Measurements from ENCODE around the gene UTP3.

UTP3 gene

DNA sequence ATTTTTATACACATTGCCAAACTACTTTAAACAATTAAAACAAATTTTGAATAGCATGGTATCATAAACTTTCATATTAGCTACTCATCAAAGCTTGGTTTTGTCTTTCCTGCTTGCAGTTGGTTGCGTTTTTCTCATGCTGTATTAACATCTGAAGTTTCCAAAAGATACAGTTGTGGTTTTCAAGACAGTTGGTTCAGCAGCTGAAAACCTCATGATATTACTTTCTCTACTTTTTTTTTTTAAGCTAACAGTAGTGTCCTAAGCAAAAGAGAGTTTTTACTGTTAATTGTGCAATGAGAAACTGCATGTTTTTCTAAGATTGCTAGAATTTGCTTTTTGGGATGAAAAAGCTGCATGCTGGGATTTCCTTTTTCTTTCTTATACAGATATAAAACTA, 48.7 kb downstream of the UTP3 start:
- peak; percentile 43 for ATAC-seq (ENCODE audit: insufficient read depth, low read depth)
- peak overlapping the region in 1 of 2 experiments; percentile 38; a peak in 1 of 4 replicates for H3K4me3 ChIP-seq (ENCODE audit: low read depth in 1 of 2, low read length in 2 of 2)
- peak overlapping the region; percentile 70 for H3K4me2 ChIP-seq (ENCODE audit: insufficient read depth, low read length)
- H4K20me1 ChIP-seq (ENCODE audit: insufficient read depth, low read length), result no peaks in the 10 kb centered on the region
- TF ChIP-seq, protein P1, sequence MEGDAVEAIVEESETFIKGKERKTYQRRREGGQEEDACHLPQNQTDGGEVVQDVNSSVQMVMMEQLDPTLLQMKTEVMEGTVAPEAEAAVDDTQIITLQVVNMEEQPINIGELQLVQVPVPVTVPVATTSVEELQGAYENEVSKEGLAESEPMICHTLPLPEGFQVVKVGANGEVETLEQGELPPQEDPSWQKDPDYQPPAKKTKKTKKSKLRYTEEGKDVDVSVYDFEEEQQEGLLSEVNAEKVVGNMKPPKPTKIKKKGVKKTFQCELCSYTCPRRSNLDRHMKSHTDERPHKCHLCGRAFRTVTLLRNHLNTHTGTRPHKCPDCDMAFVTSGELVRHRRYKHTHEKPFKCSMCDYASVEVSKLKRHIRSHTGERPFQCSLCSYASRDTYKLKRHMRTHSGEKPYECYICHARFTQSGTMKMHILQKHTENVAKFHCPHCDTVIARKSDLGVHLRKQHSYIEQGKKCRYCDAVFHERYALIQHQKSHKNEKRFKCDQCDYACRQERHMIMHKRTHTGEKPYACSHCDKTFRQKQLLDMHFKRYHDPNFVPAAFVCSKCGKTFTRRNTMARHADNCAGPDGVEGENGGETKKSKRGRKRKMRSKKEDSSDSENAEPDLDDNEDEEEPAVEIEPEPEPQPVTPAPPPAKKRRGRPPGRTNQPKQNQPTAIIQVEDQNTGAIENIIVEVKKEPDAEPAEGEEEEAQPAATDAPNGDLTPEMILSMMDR (IDR thresholded peaks at IDR 0.05; ENCODE audit: borderline replicate concordance, extremely low read depth, low read length, poor library complexity, severe bottlenecking), result no peak
- TF ChIP-seq EZH2 (IDR thresholded peaks at IDR 0.05; ENCODE audit: borderline replicate concordance, low read depth, low read length, severe bottlenecking), result no peak
- H3K79me2 ChIP-seq (ENCODE audit: insufficient read depth, low read length), result peaks cover 77% of the 10 kb centered on the region
- no peak overlapping the region for H2AFZ ChIP-seq (ENCODE audit: low read depth, low read length)
- peak overlapping the region; percentile 75 for H3K9ac ChIP-seq (ENCODE audit: low read depth, low read length)
- no peaks in the 10 kb centered on the region for H3K9me3 ChIP-seq (ENCODE audit: insufficient read depth, low read length, severe bottlenecking)
- H3K4me1 ChIP-seq (ENCODE audit: insufficient read depth, low read length), result peaks cover 96% of the 10 kb centered on the region
- peak overlapping the region; percentile 99 for H3K27ac ChIP-seq (ENCODE audit: low read length)
- no peaks in the 10 kb centered on the region for H3K36me3 ChIP-seq (ENCODE audit: insufficient read depth, low read length)
- DNase-seq, result peak; percentile 55
- H3K27me3 ChIP-seq (ENCODE audit: insufficient read depth, low read length, poor library complexity), result no peaks in the 10 kb centered on the region

DNA sequence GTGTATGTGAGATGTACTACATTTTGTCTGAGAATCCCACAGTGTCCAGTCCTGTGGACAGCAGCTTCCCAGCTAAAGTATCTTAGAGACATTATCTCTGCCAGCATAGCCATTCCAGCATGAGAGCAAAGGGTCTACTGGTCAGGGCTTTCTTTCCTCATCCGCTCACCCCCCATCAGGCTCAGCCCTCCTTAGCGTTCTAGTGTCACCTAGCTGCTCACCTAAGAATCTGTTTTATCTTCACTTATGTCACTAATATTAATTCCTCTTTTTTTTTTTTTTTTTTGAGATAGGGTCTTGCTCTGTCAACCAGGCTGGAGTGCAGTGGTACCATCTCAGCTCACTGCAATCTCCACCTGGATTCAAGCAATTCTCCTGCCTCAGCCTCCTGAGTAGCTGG, 49.1 kb downstream of the UTP3 start:
- peaks cover 77% of the 10 kb centered on the region for H3K79me2 ChIP-seq (ENCODE audit: insufficient read depth, low read length)
- peak overlapping the region in 1 of 2 experiments; percentile 38; a peak in 2 of 4 replicates for H3K4me3 ChIP-seq (ENCODE audit: low read depth in 1 of 2, low read length in 2 of 2)
- no peaks in the 10 kb centered on the region for H3K27me3 ChIP-seq (ENCODE audit: insufficient read depth, low read length, poor library complexity)
- H2AFZ ChIP-seq (ENCODE audit: low read depth, low read length), result no peak overlapping the region
- peak overlapping the region; percentile 70 for H3K4me2 ChIP-seq (ENCODE audit: insufficient read depth, low read length)
- no peak for TF ChIP-seq EZH2 (IDR thresholded peaks at IDR 0.05; ENCODE audit: borderline replicate concordance, low read depth, low read length, severe bottlenecking)
- TF ChIP-seq, protein P1 (IDR thresholded peaks at IDR 0.05; ENCODE audit: borderline replicate concordance, extremely low read depth, low read length, poor library complexity, severe bottlenecking), result peak; percentile 57
- H3K4me1 ChIP-seq (ENCODE audit: insufficient read depth, low read length), result peaks cover 96% of the 10 kb centered on the region
- peak overlapping the region; percentile 99 for H3K27ac ChIP-seq (ENCODE audit: low read length)
- no peaks in the 10 kb centered on the region for H3K9me3 ChIP-seq (ENCODE audit: insufficient read depth, low read length, severe bottlenecking)
- ATAC-seq (ENCODE audit: insufficient read depth, low read depth), result peak; percentile 4; the same call in 1 of the 3 replicates
- no peaks in the 10 kb centered on the region for H3K36me3 ChIP-seq (ENCODE audit: insufficient read depth, low read length)
- H4K20me1 ChIP-seq (ENCODE audit: insufficient read depth, low read length), result no peaks in the 10 kb centered on the region
- DNase-seq, result peak; percentile 64
- H3K9ac ChIP-seq (ENCODE audit: low read depth, low read length), result peak overlapping the region; percentile 75

DNA sequence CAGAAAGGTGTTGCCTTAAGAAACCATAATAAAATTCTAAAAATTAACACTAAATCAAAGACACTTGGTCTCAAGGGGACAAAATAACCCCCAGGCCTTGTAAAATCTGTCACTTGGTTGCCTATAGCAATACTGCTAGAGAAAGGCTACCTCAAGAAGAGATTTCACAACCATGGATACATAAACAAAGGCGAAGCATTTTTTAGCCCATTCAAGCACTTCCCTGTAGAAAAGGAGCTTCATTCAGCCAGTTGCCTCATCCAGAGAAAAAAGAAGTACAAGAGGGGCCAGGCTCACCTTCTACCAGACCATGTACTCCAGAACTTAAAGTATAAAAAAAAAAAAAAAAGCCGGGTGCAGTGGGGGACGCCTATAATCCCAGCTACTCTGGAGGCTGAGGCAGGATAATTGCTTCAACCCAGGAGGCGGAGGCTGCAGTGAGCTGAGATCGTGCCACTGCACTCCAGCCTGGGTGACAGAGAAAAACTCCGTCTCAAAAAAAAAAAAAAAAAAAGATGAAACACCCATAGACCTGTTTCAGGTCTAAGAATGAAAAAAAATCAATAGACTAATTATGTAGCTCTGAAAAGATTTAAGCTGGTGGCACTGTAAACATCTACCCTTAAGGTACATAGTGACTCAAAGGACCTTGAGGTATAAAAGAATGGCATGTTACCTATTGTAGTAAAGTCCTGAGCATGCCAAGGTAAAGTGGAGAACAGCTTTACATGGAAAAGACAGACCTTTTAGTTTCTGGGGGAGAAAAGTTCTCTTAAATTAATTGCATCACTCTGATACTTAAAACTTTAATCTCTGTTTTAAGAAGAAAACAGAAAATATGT, 51.4 kb downstream of the UTP3 start:
- ATAC-seq (ENCODE audit: insufficient read depth, low read depth) (no peak), DNase-seq (peak; percentile 31)
- TF ChIP-seq EZH2 (IDR thresholded peaks at IDR 0.05; ENCODE audit: borderline replicate concordance, low read depth, low read length, severe bottlenecking), result no peak
- TF ChIP-seq, protein P1 (IDR thresholded peaks at IDR 0.05; ENCODE audit: borderline replicate concordance, extremely low read depth, low read length, poor library complexity, severe bottlenecking), result no peak

More for the DNA sequence above, 51.4 kb downstream of the UTP3 start:
- H3K36me3 ChIP-seq (ENCODE audit: insufficient read depth, low read length), result peaks cover 3% of the 10 kb centered on the region; the same call in 1 of the 2 replicates
- no peaks in the 10 kb centered on the region for H4K20me1 ChIP-seq (ENCODE audit: insufficient read depth, low read length)
- peak overlapping the region; percentile 16 for H3K4me2 ChIP-seq (ENCODE audit: insufficient read depth, low read length)
- H2AFZ ChIP-seq (ENCODE audit: low read depth, low read length), result no peak overlapping the region
- H3K27ac ChIP-seq (ENCODE audit: low read length), result peak overlapping the region; percentile 99
- H3K79me2 ChIP-seq (ENCODE audit: insufficient read depth, low read length), result peaks cover 89% of the 10 kb centered on the region
- H3K4me3 ChIP-seq (ENCODE audit: low read depth in 1 of 2, low read length in 2 of 2), result no peak overlapping the region
- peaks cover 79% of the 10 kb centered on the region for H3K4me1 ChIP-seq (ENCODE audit: insufficient read depth, low read length)
- H3K27me3 ChIP-seq (ENCODE audit: insufficient read depth, low read length, poor library complexity), result no peaks in the 10 kb centered on the region
- peak overlapping the region; percentile 39 for H3K9ac ChIP-seq (ENCODE audit: low read depth, low read length)
- no peaks in the 10 kb centered on the region for H3K9me3 ChIP-seq (ENCODE audit: insufficient read depth, low read length, severe bottlenecking)
